HCT116 (cell line): ENCODE measurements around the gene GSG1L.

ENCODE experiments used
- CEBPB ChIP-seq: IDR thresholded peaks from 2 replicates; pipeline ENCODE4 v1.6.1; 2012; ENCODE audit warnings: low read depth
- EGR1 ChIP-seq: IDR thresholded peaks from 2 replicates; pipeline ENCODE4 v1.6.1; 2012; ENCODE audit warnings: low read depth
- ELF1 ChIP-seq: IDR thresholded peaks from 2 replicates; pipeline ENCODE4 v1.6.1; 2012; ENCODE audit warnings: low read depth, borderline replicate concordance
- EZH2 ChIP-seq: fragments of 200-600 bp; sonication (generic); IDR thresholded peaks from 2 replicates; pipeline ENCODE4 v1.6.1; 2017; ENCODE audit warnings: antibody characterized with exemption, mixed run types
- JUND ChIP-seq: IDR thresholded peaks from 2 replicates; pipeline ENCODE4 v1.6.1; 2012
- POLR2A ChIP-seq: IDR thresholded peaks from 2 replicates; pipeline ENCODE4 v1.7.0; 2011; ENCODE audit warnings: borderline replicate concordance; ENCODE audit not compliant: insufficient read depth, insufficient read length; ENCODE audit errors: extremely low read depth
- RAD21 ChIP-seq: IDR thresholded peaks from 2 replicates; pipeline ENCODE4 v1.6.1; 2012; ENCODE audit warnings: low read depth, mild to moderate bottlenecking
- SIN3A ChIP-seq: IDR thresholded peaks from 2 replicates; pipeline ENCODE4 v1.6.1; 2012; ENCODE audit warnings: low read depth
- ZFX ChIP-seq: fragments of 450-650 bp; IDR thresholded peaks from 2 replicates; pipeline ENCODE4 v1.6.1; 2017
- TF ChIP-seq, protein P1 (sequence below), 3 experiments: fragments of 200-600 bp in 1 of 3; sonication (generic) in 1 of 3; IDR thresholded peaks in 2 of 3; conservative IDR thresholded peaks in 1 of 3; 2 replicates each; pipeline ENCODE4 v1.5.1; 2012 to 2017; ENCODE audit warnings: low read depth in 2 of 3, low read length in 2 of 3, antibody characterized with exemption in 1 of 3, borderline replicate concordance in 1 of 3, control low read depth in 1 of 3, mild to moderate bottlenecking in 1 of 3, mixed read lengths in 1 of 3, mixed run types in 1 of 3, moderate library complexity in 1 of 3; ENCODE audit not compliant: insufficient read depth in 1 of 3
- TF ChIP-seq, protein P2 (sequence below): IDR thresholded peaks from 2 replicates; pipeline ENCODE4 v1.6.1; 2012
- TF ChIP-seq, protein P3 (sequence below): IDR thresholded peaks from 2 replicates; pipeline ENCODE4 v1.6.1; 2012

DNA sequence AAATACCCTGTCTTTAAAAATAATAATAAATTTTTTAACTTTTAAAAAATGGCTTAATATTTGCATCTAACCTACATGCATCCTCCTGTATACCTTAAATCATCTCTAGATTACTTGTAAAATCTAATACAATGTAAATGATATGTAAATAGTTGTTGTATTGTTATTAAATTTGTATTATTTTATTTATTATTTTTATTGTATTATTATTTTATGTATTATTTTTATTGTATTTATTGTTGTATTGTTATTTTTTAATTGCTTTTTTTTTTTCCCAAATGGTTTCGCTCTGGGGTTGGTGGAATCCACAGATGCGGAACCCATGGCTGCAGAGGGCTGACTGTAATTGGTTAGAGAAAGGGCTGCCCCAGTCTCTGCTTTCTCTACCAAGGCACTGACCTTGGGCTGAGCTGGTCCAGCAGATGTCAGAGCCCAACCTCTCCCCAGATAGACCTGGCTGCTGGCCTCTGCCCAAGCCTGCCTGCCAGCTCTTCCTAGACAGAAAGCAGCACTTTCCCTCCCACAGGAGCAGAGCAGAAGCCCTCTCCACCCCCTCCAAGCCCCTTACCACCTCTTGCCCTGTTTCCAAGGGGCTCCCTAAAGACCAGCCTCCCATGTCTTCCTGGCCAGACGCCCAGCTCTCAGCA lies 183.8 kb downstream of the GSG1L start:
- TF ChIP-seq EZH2 (no peak), ZFX (no peak), CEBPB (no peak), POLR2A (no peak), RAD21 (no peak), EGR1 (no peak), SIN3A (no peak), ELF1 (no peak), JUND (no peak)
- TF ChIP-seq, protein P1, sequence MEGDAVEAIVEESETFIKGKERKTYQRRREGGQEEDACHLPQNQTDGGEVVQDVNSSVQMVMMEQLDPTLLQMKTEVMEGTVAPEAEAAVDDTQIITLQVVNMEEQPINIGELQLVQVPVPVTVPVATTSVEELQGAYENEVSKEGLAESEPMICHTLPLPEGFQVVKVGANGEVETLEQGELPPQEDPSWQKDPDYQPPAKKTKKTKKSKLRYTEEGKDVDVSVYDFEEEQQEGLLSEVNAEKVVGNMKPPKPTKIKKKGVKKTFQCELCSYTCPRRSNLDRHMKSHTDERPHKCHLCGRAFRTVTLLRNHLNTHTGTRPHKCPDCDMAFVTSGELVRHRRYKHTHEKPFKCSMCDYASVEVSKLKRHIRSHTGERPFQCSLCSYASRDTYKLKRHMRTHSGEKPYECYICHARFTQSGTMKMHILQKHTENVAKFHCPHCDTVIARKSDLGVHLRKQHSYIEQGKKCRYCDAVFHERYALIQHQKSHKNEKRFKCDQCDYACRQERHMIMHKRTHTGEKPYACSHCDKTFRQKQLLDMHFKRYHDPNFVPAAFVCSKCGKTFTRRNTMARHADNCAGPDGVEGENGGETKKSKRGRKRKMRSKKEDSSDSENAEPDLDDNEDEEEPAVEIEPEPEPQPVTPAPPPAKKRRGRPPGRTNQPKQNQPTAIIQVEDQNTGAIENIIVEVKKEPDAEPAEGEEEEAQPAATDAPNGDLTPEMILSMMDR (IDR thresholded peaks at IDR 0.05 in 2 of 3, conservative IDR thresholded peaks at IDR 0.05 in 1 of 3; ENCODE audit: borderline replicate concordance in 1 of 3, insufficient read depth in 1 of 3, low read depth in 2 of 3, low read length in 2 of 3): no peak
- TF ChIP-seq, protein P2, sequence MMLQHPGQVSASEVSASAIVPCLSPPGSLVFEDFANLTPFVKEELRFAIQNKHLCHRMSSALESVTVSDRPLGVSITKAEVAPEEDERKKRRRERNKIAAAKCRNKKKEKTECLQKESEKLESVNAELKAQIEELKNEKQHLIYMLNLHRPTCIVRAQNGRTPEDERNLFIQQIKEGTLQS: no peak
- TF ChIP-seq, protein P3, sequence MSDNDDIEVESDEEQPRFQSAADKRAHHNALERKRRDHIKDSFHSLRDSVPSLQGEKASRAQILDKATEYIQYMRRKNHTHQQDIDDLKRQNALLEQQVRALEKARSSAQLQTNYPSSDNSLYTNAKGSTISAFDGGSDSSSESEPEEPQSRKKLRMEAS: no peak
